Nephron (organoid): ENCODE measurements around the gene ADARB2.

Source experiments
- H3K27ac Mint-ChIP-seq, 3 experiments: 2 replicates each; pipeline ENCODE4 v1.8.0; 2020; ENCODE audit warnings: mixed read lengths in 3 of 3, mild to moderate bottlenecking in 2 of 3, moderate library complexity in 1 of 3
- H3K27me3 Mint-ChIP-seq: 2 replicates; pipeline ENCODE4 v1.8.0; 2021; ENCODE audit warnings: low read depth, mild to moderate bottlenecking, moderate library complexity, mixed read lengths
- H3K36me3 Mint-ChIP-seq: 2 replicates; pipeline ENCODE4 v1.8.0; 2020; ENCODE audit warnings: low read depth, mixed read lengths
- H3K4me1 Mint-ChIP-seq: 2 replicates; pipeline ENCODE4 v1.8.0; 2020; ENCODE audit warnings: mixed read lengths
- H3K4me3 Mint-ChIP-seq, 3 experiments: 2 replicates each; pipeline ENCODE4 v1.8.0; 2020; ENCODE audit warnings: mild to moderate bottlenecking in 3 of 3, mixed read lengths in 3 of 3, moderate library complexity in 2 of 3
- H3K9me3 Mint-ChIP-seq: 2 replicates; pipeline ENCODE4 v1.8.0; 2020; ENCODE audit warnings: mixed read lengths
- CTCF ChIP-seq, 3 experiments: fragments of 200-600 bp; sonication (generic); IDR thresholded peaks; one replicate each; pipeline ENCODE4 v1.5.0; 2021; ENCODE audit warnings: antibody characterized with exemption in 3 of 3; ENCODE audit not compliant: unreplicated experiment in 3 of 3

The ADARB2 gene

DNA sequence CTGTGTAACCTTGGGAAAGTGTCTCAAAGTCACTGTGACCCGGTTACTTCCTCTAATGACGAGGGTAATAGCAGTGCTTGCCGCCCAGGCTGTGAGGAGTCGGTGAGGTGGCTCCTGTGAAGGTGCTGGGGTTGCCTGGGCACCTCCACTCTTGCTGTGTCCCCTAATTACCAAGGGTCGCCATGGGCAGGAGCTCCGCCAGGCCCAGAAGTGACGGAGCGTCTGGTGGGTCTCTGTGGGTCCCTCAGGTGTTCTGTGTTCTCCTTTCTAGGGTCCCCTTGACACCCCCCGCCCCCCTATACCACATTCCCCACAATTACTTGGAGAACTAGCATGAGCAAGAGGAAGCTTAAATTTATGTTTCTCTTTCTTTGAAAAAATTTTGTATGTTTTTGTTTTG, 519.7 kb downstream of the ADARB2 start:
- Mint-ChIP-seq H3K27ac (no peak overlapping the region), H3K36me3 (no peaks in the 10 kb centered on the region), H3K27me3 (peaks cover 3% of the 10 kb centered on the region), H3K4me1 (no peaks in the 10 kb centered on the region), H3K9me3 (no peaks in the 10 kb centered on the region), H3K4me3 (no peak overlapping the region)
- no peak for TF ChIP-seq CTCF (IDR thresholded peaks at IDR 0.05; ENCODE audit: unreplicated experiment in 3 of 3)

- Mint-ChIP-seq H3K36me3 (no peaks in the 10 kb centered on the region), H3K4me1 (no peaks in the 10 kb centered on the region), H3K27me3 (peaks cover 3% of the 10 kb centered on the region), H3K9me3 (no peaks in the 10 kb centered on the region), H3K27ac (no peak overlapping the region), H3K4me3 (no peak overlapping the region)
- TF ChIP-seq CTCF (IDR thresholded peaks at IDR 0.05; ENCODE audit: unreplicated experiment in 3 of 3), result no peak
Observed at GRCh38 chr10:1217237-1217587, 520.1 kb downstream of the ADARB2 start.

- Mint-ChIP-seq H3K4me1 (no peaks in the 10 kb centered on the region), H3K27me3 (peaks cover 3% of the 10 kb centered on the region), H3K9me3 (no peaks in the 10 kb centered on the region), H3K36me3 (no peaks in the 10 kb centered on the region), H3K27ac (no peak overlapping the region), H3K4me3 (no peak overlapping the region)
- TF ChIP-seq CTCF (IDR thresholded peaks at IDR 0.05; ENCODE audit: unreplicated experiment in 3 of 3), result no peak
Observed at GRCh38 chr10:1216574-1217236, 520.6 kb downstream of the ADARB2 start.

DNA sequence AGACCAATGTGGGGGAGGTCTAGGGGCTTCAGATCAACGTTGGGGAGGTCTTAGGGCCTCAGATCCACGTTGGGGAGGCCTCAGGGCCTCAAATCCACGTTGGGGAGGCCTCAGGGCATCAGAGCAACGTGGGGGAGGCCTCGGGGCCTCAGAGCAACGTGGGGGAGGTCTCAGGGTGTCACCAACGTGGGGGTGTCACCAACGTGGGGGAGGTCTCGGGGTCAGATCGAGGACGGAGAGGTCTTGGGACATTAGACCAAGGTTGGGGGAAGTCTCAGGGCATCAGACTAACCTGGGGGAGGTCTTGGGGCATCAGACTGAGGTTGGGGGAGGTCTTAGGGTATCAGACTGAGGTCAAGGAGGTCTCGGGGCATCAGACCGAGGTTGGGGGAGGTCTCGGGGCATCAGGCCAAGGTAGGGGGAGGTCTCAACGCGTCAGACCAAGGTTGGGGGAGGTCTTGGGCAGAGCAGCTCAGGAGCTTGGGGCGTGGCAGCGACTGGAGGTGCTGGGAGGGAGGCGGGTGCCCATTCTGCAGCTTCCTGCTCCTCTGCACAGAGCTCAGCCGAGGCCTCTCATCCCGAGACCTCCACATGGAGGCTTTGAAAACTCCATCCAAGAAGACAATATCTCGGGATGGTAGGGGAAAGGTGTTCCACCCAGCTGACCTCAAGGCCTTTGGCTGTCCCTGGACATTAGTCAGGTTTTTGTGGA, 521.3 kb downstream of the ADARB2 start:
- Mint-ChIP-seq H3K36me3 (no peaks in the 10 kb centered on the region), H3K9me3 (no peaks in the 10 kb centered on the region), H3K4me1 (no peaks in the 10 kb centered on the region), H3K27me3 (peaks cover 7% of the 10 kb centered on the region), H3K27ac (no peak overlapping the region), H3K4me3 (no peak overlapping the region)
- no peak for TF ChIP-seq CTCF (IDR thresholded peaks at IDR 0.05; ENCODE audit: unreplicated experiment in 3 of 3)

DNA sequence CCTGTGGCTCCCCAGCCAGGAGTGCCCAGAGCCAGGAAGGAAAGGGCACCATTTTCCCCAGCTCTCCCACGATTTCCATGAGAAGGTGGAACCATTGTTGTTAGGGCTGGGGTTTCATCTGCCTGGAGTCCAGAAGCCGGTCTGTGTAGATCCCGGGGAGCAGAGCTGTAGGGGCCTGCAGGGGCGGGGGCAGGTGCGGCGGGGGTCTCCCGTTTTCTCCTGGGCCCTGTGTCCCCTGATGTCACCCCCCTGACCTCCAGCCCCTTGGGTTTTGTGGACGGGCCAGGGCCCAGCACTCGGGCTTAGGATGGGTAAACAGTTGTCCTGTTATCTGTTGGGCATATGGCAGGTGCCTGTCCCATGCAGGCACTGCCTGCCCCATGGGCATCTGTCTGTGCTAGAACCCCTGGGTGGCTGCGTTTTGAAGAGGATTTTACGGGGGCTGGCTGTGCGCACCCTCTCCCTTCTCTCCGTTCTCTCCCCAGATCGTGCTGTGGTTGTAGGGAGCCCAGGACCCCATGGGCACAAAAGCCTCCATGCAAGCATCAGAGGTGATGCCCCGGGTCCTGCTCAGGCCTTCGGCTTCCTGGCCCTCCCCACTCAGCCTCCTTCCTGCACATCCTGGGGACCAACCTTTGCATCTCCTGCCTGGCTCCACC, 522.3 kb downstream of the ADARB2 start:
- Mint-ChIP-seq H3K9me3 (no peaks in the 10 kb centered on the region), H3K4me1 (no peaks in the 10 kb centered on the region), H3K27me3 (peaks cover 11% of the 10 kb centered on the region), H3K4me3 (no peak overlapping the region), H3K27ac (no peak overlapping the region), H3K36me3 (no peaks in the 10 kb centered on the region)
- no peak for TF ChIP-seq CTCF (IDR thresholded peaks at IDR 0.05; ENCODE audit: unreplicated experiment in 3 of 3)
